SH-SY5Y (cell line): ENCODE results near the gene OXNAD1.

ENCODE experiments used
- GATA2 ChIP-seq: IDR thresholded peaks from 2 replicates; pipeline ENCODE4 v1.6.1; 2011; ENCODE audit warnings: mild to moderate bottlenecking, low read depth, low read length
- GATA3 ChIP-seq: IDR thresholded peaks from 2 replicates; pipeline ENCODE4 v1.6.1; 2011; ENCODE audit warnings: low read depth, mild to moderate bottlenecking, low read length, moderate library complexity

The OXNAD1 gene

GRCh38 chr3:16286161-16286560 is 21.1 kb downstream of the OXNAD1 start:
- TF ChIP-seq GATA2 (no peak), GATA3 (no peak)

GRCh38 chr3:16286751-16287543 is 21.9 kb downstream of the OXNAD1 start:
- TF ChIP-seq GATA2 (no peak), GATA3 (no peak)

GRCh38 chr3:16288664-16289063 is 23.7 kb downstream of the OXNAD1 start:
- TF ChIP-seq GATA3, result no peak
- TF ChIP-seq GATA2, result no peak

- TF ChIP-seq GATA3 (no peak), GATA2 (no peak)
Observed at GRCh38 chr3:16289144-16289889, 24.3 kb downstream of the OXNAD1 start.

- TF ChIP-seq GATA2, result no peak
- TF ChIP-seq GATA3, result no peak
Observed at GRCh38 chr3:16290007-16290826, 25.2 kb downstream of the OXNAD1 start.

- TF ChIP-seq GATA2 (no peak), GATA3 (no peak)
Observed at GRCh38 chr3:16290827-16291196, 25.8 kb downstream of the OXNAD1 start.

GRCh38 chr3:16294844-16295243 is 29.8 kb downstream of the OXNAD1 start:
- no peak for TF ChIP-seq GATA3
- TF ChIP-seq GATA2, result no peak

- no peak for TF ChIP-seq GATA2
- TF ChIP-seq GATA3, result no peak
Observed at GRCh38 chr3:16295298-16295890, 30.4 kb downstream of the OXNAD1 start.

DNA sequence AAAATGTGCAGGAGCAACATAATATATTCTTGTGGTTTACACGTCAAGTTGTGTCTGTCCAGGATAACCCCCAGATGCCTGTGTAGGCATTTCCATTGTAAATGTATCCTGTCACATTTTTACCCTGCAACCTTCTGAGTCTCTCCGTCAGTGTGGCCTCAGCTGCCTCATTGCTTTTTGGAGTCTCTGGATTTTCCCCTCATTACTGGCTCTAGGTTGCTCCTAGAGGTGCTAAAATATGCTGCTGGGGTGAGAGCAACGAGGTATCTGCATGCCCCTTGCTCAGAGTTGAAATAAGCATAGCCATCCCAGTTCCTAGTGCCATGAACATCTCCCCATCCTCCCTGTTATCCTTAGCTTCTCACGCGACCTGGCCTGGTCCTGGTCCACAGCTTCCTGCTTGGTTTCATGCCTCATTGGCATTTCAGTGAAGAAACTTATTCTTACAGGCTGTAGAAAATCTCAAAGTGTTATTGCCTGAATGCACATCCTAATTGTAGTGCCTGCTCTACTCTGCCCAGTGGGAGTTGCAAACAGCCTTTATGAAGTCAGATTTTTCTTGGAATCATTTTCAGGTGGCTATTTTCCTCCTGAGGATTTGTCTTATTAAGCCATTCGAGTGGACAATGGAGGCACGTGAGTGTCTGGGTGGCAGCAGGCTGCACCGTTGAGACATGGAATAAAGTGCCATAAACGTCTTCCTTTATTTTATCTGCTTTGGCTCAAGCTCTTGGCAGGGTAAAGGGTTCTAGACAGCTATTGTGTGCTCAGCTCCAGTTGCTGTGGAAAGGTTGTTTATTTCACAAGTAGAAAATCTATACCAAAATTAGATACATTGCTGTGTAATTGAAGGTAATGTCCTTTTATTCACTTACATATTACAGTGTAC is 33.2 kb downstream of the OXNAD1 start:
- TF ChIP-seq GATA2, result no peak

DNA sequence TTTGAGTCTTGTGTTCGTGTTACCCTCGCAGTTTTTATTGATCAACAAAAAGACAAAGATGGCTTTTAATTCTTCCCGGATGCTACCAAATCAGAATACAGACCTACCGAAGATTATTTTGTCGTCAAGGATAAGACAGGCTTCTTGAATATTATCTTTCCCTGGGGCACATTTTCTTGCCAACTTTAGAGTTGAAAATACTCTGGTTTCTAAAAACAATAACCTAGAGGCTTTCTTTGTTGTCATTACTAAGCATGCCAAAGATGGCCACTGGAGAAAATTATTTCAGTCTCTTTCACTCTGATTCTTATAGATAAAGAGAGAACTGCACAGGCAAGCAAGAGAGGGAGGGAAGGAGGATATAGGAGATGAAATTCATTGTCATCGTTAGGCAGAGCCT is 33.9 kb downstream of the OXNAD1 start:
- TF ChIP-seq GATA3 (no peak), GATA2 (no peak)

GRCh38 chr3:16299746-16300145 is 34.7 kb downstream of the OXNAD1 start:
- TF ChIP-seq GATA3 (no peak), GATA2 (no peak)

- TF ChIP-seq GATA2 (no peak), GATA3 (no peak)
Observed at GRCh38 chr3:16300307-16300706, 35.3 kb downstream of the OXNAD1 start.

DNA sequence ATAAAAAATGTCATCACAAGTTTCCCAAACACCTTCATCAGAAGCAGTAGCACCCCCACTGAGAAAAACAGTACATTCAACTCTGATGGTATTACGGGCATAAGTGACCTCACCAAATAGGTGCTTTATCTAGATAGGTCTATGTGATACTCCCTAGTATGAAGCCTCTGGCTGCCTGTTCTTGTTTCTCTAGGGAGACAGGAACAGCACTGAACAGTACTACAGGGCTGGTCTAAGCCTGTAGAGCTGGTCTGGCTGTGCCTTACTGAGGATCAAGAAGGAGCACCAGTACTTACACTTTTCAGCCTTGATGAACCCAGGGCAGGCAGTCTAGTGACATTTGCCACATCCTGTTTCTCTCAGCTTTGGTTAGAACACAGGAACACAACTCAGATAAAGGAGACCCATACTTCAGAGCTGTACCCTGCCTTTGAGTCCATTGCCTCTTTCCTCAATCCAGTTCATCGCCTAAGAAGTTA is 35.9 kb downstream of the OXNAD1 start:
- TF ChIP-seq GATA3 (no peak), GATA2 (no peak)

DNA sequence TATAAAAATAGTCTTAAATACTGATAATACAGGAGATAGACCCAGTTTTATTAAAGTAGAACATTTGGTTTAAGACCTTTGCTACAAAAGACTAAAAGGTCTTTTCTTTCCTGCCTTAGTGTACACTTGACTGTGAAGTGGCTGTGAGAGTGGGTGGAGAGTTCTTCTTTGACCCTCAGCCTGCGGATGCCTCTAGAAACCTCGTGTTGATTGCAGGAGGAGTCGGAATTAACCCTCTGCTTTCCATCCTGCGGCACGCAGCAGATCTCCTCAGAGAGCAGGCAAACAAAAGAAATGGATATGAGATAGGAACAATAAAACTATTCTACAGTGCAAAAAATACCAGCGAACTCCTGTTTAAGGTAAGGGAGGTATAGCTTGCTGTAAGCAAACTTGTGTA is 36.5 kb downstream of the OXNAD1 start:
- TF ChIP-seq GATA2 (no peak), GATA3 (no peak)
